Osteocyte (in vitro differentiated cells): ENCODE data around the gene APOB. TPM values are rescaled to one million over a fixed set of nuclear protein-coding genes. Genes with fewer than 3 reads are reported as not detected.

Source experiments
- DNase-seq: peaks from one replicate; pipeline ENCODE4 v3.0.0; 2021; ENCODE audit warnings: mixed read lengths; ENCODE audit not compliant: unreplicated experiment; ENCODE audit errors: extremely low spot score
- H3K27ac Mint-ChIP-seq: one replicate; pipeline ENCODE4 v1.8.0; 2021; ENCODE audit warnings: mild to moderate bottlenecking, mixed read lengths; ENCODE audit not compliant: unreplicated experiment
- H3K27me3 Mint-ChIP-seq: one replicate; pipeline ENCODE4 v1.8.0; 2021; ENCODE audit warnings: mixed read lengths; ENCODE audit not compliant: unreplicated experiment
- H3K36me3 Mint-ChIP-seq: one replicate; pipeline ENCODE4 v1.8.0; 2021; ENCODE audit warnings: mixed read lengths; ENCODE audit not compliant: unreplicated experiment
- H3K4me1 Mint-ChIP-seq: one replicate; pipeline ENCODE4 v1.8.0; 2021; ENCODE audit warnings: mixed read lengths; ENCODE audit not compliant: unreplicated experiment
- H3K4me3 Mint-ChIP-seq: one replicate; pipeline ENCODE4 v1.8.0; 2021; ENCODE audit warnings: mild to moderate bottlenecking, moderate library complexity, mixed read lengths; ENCODE audit not compliant: unreplicated experiment
- H3K9me3 Mint-ChIP-seq: one replicate; pipeline ENCODE4 v1.8.0; 2021; ENCODE audit warnings: mixed read lengths; ENCODE audit not compliant: unreplicated experiment
- total RNA-seq: library from RNA; stranded (reverse); gene quantifications from 2 replicates; pipeline ENCODE4 v1.2.1, GENCODE V29; 2021
- TF ChIP-seq, protein P1 (sequence below): fragments of 200-600 bp; sonication (generic); IDR thresholded peaks from 2 replicates; pipeline ENCODE4 v1.5.0; 2021; ENCODE audit warnings: antibody characterized with exemption, mild to moderate bottlenecking, moderate library complexity

Gene APOB
- total RNA-seq, 1 donor from 2014 or later = 0.21 TPM

DNA sequence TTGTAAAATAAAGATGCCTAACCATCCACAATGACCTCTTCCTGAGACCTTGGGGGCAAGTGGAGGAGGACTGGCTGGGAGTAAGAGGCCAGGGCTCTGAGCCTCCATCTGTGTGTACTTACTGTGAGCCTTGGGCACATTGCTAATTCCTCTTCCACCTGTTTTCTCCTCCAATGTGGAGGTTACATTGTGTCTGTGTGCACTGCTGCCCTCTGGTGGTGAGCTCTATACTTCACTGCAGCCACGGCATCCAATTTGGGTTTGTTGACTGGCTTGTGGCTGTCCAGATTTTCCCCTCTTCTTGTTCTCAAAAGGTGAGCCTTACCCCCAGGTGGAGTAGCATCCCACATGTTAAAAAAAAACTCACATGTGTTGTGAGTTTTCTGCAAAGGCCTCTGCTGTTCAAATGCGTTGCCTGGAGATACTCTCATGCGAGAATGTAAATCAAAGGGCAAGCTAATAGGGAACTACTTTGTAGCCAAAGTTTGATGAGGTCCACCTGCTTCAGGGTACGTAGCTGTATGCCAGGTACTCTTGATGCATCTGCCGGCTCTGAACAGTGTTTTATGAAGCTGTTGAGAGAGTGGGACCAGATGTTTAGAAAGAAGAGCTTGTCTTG lies 80.8 kb downstream of the APOB start:
- H3K4me3 Mint-ChIP-seq = no peak overlapping the region
- H3K27me3 Mint-ChIP-seq = peaks cover 52% of the 10 kb centered on the region
- no peaks in the 10 kb centered on the region for H3K9me3 Mint-ChIP-seq
- TF ChIP-seq, protein P1, sequence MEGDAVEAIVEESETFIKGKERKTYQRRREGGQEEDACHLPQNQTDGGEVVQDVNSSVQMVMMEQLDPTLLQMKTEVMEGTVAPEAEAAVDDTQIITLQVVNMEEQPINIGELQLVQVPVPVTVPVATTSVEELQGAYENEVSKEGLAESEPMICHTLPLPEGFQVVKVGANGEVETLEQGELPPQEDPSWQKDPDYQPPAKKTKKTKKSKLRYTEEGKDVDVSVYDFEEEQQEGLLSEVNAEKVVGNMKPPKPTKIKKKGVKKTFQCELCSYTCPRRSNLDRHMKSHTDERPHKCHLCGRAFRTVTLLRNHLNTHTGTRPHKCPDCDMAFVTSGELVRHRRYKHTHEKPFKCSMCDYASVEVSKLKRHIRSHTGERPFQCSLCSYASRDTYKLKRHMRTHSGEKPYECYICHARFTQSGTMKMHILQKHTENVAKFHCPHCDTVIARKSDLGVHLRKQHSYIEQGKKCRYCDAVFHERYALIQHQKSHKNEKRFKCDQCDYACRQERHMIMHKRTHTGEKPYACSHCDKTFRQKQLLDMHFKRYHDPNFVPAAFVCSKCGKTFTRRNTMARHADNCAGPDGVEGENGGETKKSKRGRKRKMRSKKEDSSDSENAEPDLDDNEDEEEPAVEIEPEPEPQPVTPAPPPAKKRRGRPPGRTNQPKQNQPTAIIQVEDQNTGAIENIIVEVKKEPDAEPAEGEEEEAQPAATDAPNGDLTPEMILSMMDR = peak; percentile 95
- no peak overlapping the region for H3K27ac Mint-ChIP-seq
- no peaks in the 10 kb centered on the region for H3K36me3 Mint-ChIP-seq
- DNase-seq = peak; percentile 89
- H3K4me1 Mint-ChIP-seq = peaks cover 25% of the 10 kb centered on the region

DNA sequence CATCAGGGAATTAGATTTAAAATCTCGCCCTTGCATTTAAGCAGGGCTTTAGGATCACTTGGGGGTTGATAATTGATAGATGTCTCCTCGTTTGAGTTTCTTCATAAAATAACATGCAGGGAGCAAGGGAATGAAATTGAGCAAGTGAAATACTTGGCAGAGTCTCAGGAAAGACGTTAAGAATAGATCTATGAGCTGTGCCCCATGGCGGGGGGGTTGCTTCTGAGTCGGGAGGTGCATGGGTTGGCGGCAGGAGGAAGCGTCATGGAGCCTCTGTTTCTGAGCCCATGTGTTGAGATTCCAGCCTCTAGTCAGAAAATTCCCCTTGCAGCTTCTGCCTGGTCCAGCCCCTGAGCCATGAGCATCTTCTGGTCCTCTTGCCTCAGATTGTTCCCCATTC lies 82.0 kb downstream of the APOB start:
- H3K4me1 Mint-ChIP-seq = peaks cover 30% of the 10 kb centered on the region
- H3K9me3 Mint-ChIP-seq = no peaks in the 10 kb centered on the region
- DNase-seq = no peak
- TF ChIP-seq, protein P1 = no peak
- H3K27ac Mint-ChIP-seq = no peak overlapping the region
- H3K27me3 Mint-ChIP-seq = peaks cover 45% of the 10 kb centered on the region
- H3K36me3 Mint-ChIP-seq = no peaks in the 10 kb centered on the region
- H3K4me3 Mint-ChIP-seq = no peak overlapping the region

DNA sequence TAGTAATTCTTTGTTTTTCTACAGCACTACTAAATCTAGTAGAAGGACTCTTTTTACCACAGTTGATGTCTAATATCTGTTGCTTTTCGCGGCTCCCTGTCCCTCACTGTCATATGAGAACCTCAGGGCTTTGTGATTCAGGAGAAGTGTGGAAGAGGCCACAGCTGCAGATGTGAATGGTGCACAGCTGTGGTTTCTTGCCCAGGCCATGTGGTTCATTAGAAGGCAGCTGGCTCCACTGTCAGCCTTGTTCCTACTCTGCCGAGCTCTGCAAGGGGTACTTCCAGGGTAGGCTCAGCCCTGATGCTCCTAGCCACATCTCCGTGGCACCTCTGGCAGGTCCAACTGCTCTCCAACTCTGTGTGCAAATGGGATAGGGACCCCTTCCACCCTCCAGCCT lies 83.9 kb downstream of the APOB start:
- Mint-ChIP-seq H3K27me3 (peaks cover 30% of the 10 kb centered on the region), H3K36me3 (no peaks in the 10 kb centered on the region), H3K4me3 (no peak overlapping the region), H3K27ac (no peak overlapping the region), H3K4me1 (peaks cover 16% of the 10 kb centered on the region), H3K9me3 (no peaks in the 10 kb centered on the region)
- TF ChIP-seq, protein P1 = no peak
- DNase-seq = no peak

DNA sequence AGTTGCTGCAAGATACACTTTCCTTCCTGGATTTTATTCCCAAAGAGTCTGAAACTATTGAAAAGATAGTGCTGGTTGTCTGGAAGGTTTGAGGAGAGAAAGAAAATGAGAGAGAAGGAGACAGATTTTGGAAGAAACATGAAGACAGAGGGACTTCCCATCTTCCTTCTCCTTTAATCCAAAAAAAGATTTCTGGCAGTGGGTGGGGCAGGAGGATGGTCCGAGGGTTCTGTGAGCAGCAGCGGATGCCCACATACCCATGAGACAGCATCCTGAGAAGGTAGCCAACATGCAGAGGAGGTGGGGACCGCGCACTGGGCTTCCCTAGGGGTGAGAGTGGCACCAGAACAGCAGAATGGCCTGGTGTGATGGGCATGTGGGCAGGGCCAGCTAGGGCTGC lies 84.6 kb downstream of the APOB start:
- DNase-seq = no peak
- TF ChIP-seq, protein P1 = no peak
- no peaks in the 10 kb centered on the region for H3K36me3 Mint-ChIP-seq
- no peak overlapping the region for H3K27ac Mint-ChIP-seq
- peaks cover 16% of the 10 kb centered on the region for H3K4me1 Mint-ChIP-seq
- no peak overlapping the region for H3K4me3 Mint-ChIP-seq
- no peaks in the 10 kb centered on the region for H3K9me3 Mint-ChIP-seq
- peaks cover 29% of the 10 kb centered on the region for H3K27me3 Mint-ChIP-seq

DNA sequence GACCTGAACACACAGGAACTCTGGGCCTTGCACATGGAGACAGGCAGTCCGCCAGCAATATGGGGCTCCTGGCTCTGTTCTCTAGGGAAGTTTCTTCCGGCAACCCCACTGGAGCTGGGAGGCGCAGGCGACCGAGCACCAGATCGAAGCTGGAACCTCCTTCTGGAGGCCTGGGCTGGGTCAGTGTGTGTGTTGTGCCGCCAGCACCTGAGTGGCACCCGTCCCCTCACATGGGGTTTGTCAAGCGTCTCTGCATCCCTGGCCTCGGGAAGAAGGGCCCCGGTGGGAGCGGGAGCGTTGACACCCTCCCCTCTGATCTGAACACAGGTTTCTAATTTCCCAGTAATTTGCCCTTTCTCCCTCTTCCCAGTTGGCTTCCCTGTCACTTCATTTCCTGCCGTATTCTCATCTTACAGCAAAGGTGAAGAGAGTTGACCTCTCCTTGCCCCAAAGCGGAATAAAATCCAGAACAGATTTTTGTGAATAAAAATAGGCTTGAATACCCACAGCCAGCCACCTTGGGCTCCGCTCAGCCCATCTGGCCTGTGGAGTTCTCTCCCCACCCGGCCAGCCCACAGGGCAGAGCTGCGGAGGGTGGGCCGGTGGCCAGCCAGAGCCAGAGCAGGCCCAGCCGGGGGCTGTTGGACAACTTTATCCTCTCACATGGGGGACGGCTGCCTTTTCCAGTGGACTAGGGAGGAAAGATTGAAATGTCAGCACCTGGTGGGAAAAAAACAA lies 85.9 kb downstream of the APOB start:
- DNase-seq = no peak
- H3K4me3 Mint-ChIP-seq = no peak overlapping the region
- no peak overlapping the region for H3K27ac Mint-ChIP-seq
- H3K9me3 Mint-ChIP-seq = no peaks in the 10 kb centered on the region
- TF ChIP-seq, protein P1 = no peak
- no peaks in the 10 kb centered on the region for H3K36me3 Mint-ChIP-seq
- peaks cover 16% of the 10 kb centered on the region for H3K4me1 Mint-ChIP-seq
- peaks cover 23% of the 10 kb centered on the region for H3K27me3 Mint-ChIP-seq
